Thyroid gland (tissue), 4 donors: ENCODE data around the gene HYCC1. TPM values are rescaled to one million over a fixed set of nuclear protein-coding genes. Genes with fewer than 3 reads are reported as not detected.

ENCODE experiments used
- DNase-seq, 2 donors: peaks; one replicate each; pipeline ENCODE4 v3.0.0-alpha.2; 2019
- H3K27ac ChIP-seq, 3 donors: fragments of 200-600 bp; sonication (generic); 1 replicate in 2 of 3; 2 replicates in 1 of 3; pipeline ENCODE4 v1.5.1; 2016 to 2019; ENCODE audit warnings: mild to moderate bottlenecking in 1 of 3, moderate library complexity in 1 of 3
- H3K27me3 ChIP-seq: fragments of 200-600 bp; sonication (generic); one replicate; pipeline ENCODE4 v1.5.1; 2019
- H3K36me3 ChIP-seq, 2 donors: fragments of 200-600 bp; sonication (generic); one replicate each; pipeline ENCODE4 v1.5.1; 2016 to 2019
- H3K4me1 ChIP-seq, 2 donors: fragments of 200-600 bp; sonication (generic); one replicate each; pipeline ENCODE4 v1.5.1; 2017 to 2019
- H3K4me3 ChIP-seq, 3 donors: fragments of 200-600 bp; sonication (generic); replicated peaks in 1 of 3; 1 replicate in 2 of 3; 2 replicates in 1 of 3; pipeline ENCODE4 v1.5.1; 2016; ENCODE audit warnings: mild to moderate bottlenecking in 1 of 3
- H3K9me3 ChIP-seq: fragments of 200-600 bp; sonication (generic); one replicate; pipeline ENCODE4 v1.5.1; 2017
- POLR2A ChIP-seq, 2 donors: fragments of 450-650 bp; IDR thresholded peaks; one replicate each; pipeline ENCODE4 v1.6.1; 2017; ENCODE audit warnings: antibody characterized with exemption in 2 of 2, mild to moderate bottlenecking in 2 of 2, moderate library complexity in 1 of 2
- WGBS, 2 donors: methylation state at CpG; one replicate each; pipeline ENCODE4 v1.1.5; 2017; 5-methylcytosine and 5-hydroxymethylcytosine counted together
- intact Hi-C: fragments of 100-400 bp; cut with DNase I; formaldehyde crosslinking; loops from one replicate; pipeline ENCODE4 v1.15.1; 2023
- total RNA-seq, 4 donors: library from RNA; depleted of rRNA; stranded (reverse); fragments of >200 nt; gene quantifications; one replicate each; pipeline ENCODE4 v1.2.3, GENCODE V29; 2016
- TF ChIP-seq, protein P1 (sequence below), 6 experiments: fragments of 200-600 bp in 3 of 6; fragments of 450-650 bp in 3 of 6; sonication (generic) in 3 of 6; IDR thresholded peaks; one replicate each; pipeline ENCODE4 v1.5.1; 2016 to 2019; ENCODE audit warnings: antibody characterized with exemption in 6 of 6, mild to moderate bottlenecking in 2 of 6, inconsistent platforms in 1 of 6, moderate library complexity in 1 of 6

The HYCC1 gene
- total RNA-seq, 4 donors from 2014 or later: 18.5 to 38.7 (median 23.4) TPM

DNA sequence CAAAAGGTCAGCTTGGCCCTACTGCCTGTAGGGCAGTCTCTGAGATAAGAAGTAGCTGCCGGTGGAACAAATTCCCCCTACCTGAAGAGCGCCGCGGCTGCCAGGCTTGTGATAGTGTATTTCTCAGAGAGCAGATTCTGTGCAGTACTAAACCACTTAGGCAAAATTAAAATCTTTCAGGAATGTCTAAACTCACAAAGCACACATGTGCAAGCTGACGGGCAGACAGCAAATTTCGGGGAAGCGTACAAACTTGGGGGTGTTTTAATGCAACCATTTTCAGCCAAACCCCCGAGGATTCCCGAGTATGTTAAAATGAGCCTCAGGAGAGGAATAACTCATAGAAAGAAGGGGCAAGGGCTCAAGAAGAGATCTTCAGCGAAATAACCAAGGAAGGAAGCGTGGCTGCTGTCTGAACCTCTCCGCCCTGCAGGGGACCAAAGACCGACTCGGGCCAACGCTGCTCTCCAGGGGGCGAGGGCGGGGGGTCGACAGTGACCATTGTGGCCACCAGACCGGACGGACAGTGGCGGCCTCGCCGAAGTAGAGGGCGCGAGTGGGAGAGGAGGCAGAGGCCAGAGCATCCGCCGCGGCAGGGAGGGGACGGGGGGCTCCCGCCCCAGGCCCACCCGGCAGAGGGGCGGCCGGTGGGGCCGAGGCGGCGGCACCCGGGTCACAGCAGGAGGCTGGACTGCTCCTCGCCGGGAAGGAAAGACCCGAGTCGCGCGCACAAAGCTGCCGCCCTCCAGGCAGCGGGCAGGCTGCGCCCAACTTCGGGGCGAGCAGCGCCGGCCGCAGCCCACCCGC is 819 bp downstream of the HYCC1 start:
- Histone ChIP-seq H3K27me3 (no peaks in the 10 kb centered on the region), H3K4me3 (peak overlapping the region; percentile 70 to 81 (median 71)), H3K4me1 (peaks cover 2 to 6% of the 10 kb centered on the region in 2 donors), H3K36me3 (no peaks in the 10 kb centered on the region), H3K9me3 (no peaks in the 10 kb centered on the region), H3K27ac (peak overlapping the region in 2 of 3 donors; percentile 61 to 67)
- TF ChIP-seq POLR2A (IDR thresholded peaks at IDR 0.05): no peak
- TF ChIP-seq, protein P1, sequence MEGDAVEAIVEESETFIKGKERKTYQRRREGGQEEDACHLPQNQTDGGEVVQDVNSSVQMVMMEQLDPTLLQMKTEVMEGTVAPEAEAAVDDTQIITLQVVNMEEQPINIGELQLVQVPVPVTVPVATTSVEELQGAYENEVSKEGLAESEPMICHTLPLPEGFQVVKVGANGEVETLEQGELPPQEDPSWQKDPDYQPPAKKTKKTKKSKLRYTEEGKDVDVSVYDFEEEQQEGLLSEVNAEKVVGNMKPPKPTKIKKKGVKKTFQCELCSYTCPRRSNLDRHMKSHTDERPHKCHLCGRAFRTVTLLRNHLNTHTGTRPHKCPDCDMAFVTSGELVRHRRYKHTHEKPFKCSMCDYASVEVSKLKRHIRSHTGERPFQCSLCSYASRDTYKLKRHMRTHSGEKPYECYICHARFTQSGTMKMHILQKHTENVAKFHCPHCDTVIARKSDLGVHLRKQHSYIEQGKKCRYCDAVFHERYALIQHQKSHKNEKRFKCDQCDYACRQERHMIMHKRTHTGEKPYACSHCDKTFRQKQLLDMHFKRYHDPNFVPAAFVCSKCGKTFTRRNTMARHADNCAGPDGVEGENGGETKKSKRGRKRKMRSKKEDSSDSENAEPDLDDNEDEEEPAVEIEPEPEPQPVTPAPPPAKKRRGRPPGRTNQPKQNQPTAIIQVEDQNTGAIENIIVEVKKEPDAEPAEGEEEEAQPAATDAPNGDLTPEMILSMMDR (IDR thresholded peaks at IDR 0.05): no peak
- WGBS, 2 donors: 0 to 1% methylated on average over 15 to 25 of the region's 52 CpGs
- intact Hi-C loops: no loop called here
- DNase-seq: peak; percentile 20 to 27

DNA sequence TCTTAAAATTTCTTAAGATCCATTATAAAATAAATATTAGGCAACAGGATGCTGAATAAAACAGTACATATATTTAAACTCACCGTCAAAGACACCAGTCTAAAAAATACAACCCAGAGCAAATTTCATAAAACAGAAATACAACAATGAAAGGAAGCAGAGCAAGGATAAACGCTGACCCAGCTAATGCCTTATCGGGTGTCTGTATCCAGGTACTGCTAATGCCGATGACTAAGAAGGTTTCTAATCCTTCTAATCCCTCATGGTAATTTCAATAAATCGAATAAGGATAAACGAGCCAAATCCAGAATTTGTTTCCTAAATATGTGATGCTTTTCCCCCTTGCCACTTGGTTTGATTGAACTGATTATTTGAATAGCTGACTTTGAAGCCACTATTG is 1.7 kb downstream of the HYCC1 start:
- 68 to 69% methylated on average over 6 of the region's 6 CpGs for WGBS, 2 donors
- peaks cover 2 to 6% of the 10 kb centered on the region in 2 donors for H3K4me1 ChIP-seq
- no peak for DNase-seq
- intact Hi-C loops: no loop called here
- H3K4me3 ChIP-seq: peak overlapping the region in 1 of 3 donors; percentile 81
- no peaks in the 10 kb centered on the region for H3K9me3 ChIP-seq
- no peak overlapping the region for H3K27ac ChIP-seq
- no peaks in the 10 kb centered on the region for H3K36me3 ChIP-seq
- TF ChIP-seq, protein P1 (IDR thresholded peaks at IDR 0.05): no peak
- TF ChIP-seq POLR2A (IDR thresholded peaks at IDR 0.05): no peak
- no peaks in the 10 kb centered on the region for H3K27me3 ChIP-seq

DNA sequence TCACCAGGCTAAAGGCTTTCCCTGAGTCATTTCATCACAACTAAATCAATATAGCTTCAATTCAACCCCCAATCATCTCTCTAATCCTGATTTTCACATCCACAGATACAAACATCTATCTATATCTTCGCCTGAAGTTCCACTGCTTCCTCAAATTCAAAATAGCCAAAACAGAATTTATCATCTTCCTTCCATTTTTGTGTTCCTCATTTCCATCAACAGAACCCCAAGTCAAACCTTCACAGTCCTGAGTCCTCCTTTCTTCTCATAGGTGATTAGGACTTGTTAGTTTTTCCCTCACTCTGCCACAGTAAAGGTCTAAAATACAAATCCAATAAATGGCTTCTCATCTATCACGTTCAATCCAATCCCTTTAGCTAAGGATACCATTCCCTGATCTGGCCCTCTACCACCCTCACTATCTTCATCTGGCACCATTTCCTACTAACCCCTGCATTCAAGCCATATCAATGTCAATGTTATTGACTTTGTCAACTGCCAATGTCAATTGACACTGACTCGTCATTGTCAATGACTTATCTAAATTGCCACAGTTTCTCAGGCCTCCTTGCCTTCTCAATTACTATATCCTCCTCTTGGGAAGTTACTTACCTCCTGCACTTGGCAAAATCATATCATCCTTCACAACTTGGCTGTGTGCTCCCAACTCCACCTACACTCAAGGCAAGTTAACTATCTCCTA is 2.6 kb downstream of the HYCC1 start:
- Histone ChIP-seq H3K4me3 (no peak overlapping the region), H3K9me3 (no peaks in the 10 kb centered on the region), H3K4me1 (peaks cover 2 to 6% of the 10 kb centered on the region in 2 donors), H3K27ac (no peak overlapping the region), H3K27me3 (no peaks in the 10 kb centered on the region), H3K36me3 (no peaks in the 10 kb centered on the region)
- TF ChIP-seq, protein P1 (IDR thresholded peaks at IDR 0.05): no peak
- no peak for TF ChIP-seq POLR2A (IDR thresholded peaks at IDR 0.05)
- intact Hi-C loops: no loop called here
- 91 to 94% methylated on average over 3 of the region's 3 CpGs for WGBS, 2 donors
- no peak for DNase-seq

DNA sequence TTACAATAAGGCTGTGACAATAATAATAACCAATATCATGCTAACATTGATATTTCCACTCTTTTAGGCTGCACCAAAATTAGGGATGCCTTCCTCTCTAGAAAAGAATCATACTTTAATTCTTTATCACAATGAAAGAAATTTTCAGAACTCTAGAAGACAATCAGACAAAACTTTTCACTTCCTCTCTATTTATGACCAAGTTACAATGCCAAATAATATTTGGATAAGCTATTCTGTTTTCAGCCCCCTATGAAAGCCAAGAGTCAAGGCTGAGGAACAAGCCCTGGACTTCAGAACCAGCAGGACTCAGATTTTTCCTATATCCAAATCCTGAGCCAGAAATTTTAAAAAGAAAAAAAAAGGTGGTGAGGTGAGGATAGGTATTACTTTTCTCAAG is 4.6 kb downstream of the HYCC1 start:
- no peak overlapping the region for H3K4me3 ChIP-seq
- H3K27ac ChIP-seq: no peak overlapping the region
- no peaks in the 10 kb centered on the region for H3K27me3 ChIP-seq
- DNase-seq: no peak
- no peaks in the 10 kb centered on the region for H3K36me3 ChIP-seq
- TF ChIP-seq, protein P1 (IDR thresholded peaks at IDR 0.05): no peak
- no peak for TF ChIP-seq POLR2A (IDR thresholded peaks at IDR 0.05)
- H3K4me1 ChIP-seq: peaks cover 2 to 6% of the 10 kb centered on the region in 2 donors
- no peaks in the 10 kb centered on the region for H3K9me3 ChIP-seq
- intact Hi-C loops: no loop called here

DNA sequence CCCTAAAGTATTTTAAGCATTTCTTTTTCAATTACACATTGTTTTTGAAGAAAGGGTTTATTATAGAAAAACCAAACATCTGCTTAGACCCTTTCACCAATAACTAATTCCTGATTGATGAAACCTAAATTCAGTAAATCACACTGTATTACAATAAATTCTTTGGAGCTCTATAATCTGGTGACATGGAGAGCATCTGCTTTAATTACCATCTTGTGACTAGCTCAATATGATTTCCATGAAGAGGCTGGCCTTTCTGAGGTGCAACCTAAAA is 9.7 kb downstream of the HYCC1 start:
- Histone ChIP-seq H3K9me3 (no peaks in the 10 kb centered on the region), H3K4me1 (no peaks in the 10 kb centered on the region), H3K27ac (no peak overlapping the region), H3K4me3 (no peak overlapping the region), H3K36me3 (no peaks in the 10 kb centered on the region), H3K27me3 (no peaks in the 10 kb centered on the region)
- intact Hi-C loops: no loop called here
- TF ChIP-seq, protein P1 (IDR thresholded peaks at IDR 0.05): no peak
- no peak for DNase-seq
